GM12891 (cell line): ENCODE results near the gene PARD3.

Experiments used
- PAX5 ChIP-seq: IDR thresholded peaks from 2 replicates; pipeline ENCODE4 v1.6.1; 2011; ENCODE audit warnings: low read length, moderate library complexity, mild to moderate bottlenecking; ENCODE audit not compliant: insufficient read depth, severe bottlenecking
- POLR2A ChIP-seq: IDR thresholded peaks from 2 replicates; pipeline ENCODE4 v1.6.1; 2011; ENCODE audit warnings: low read depth, low read length, control low read depth
- TAF1 ChIP-seq: IDR thresholded peaks from 2 replicates; pipeline ENCODE4 v1.6.1; 2011; ENCODE audit warnings: low read depth, low read length, control low read depth

- TF ChIP-seq PAX5 (no peak), TAF1 (no peak), POLR2A (no peak)
Observed at GRCh38 chr10:34275626-34276130, 539.4 kb downstream of the PARD3 start.
